K562 (cell line): ENCODE results near the gene CNN3. TPM values are rescaled to one million over a fixed set of nuclear protein-coding genes. Genes with fewer than 3 reads are reported as not detected.

Experiments
- ATF1 ChIP-seq, 2 experiments: fragments of 450-650 bp in 1 of 2; IDR thresholded peaks; 2 replicates each; pipeline ENCODE4 v1.6.1; 2016; ENCODE audit warnings: missing compliant biosample characterization in 1 of 2, missing genetic modification characterization in 1 of 2
- ELF1 ChIP-seq: fragments of 200-800 bp; sonication (Bioruptor generic); IDR thresholded peaks from 2 replicates; pipeline ENCODE4 v1.6.1; 2016; ENCODE audit warnings: missing genetic modification characterization, missing compliant biosample characterization
- FOXP1 ChIP-seq: sonication (generic); formaldehyde crosslinking; IDR thresholded peaks from 2 replicates; pipeline ENCODE4 v1.8.0; 2022; ENCODE audit warnings: mild to moderate bottlenecking, missing genetic modification reagents
- HDAC3 ChIP-seq: fragments of 450-650 bp; IDR thresholded peaks from 2 replicates; pipeline ENCODE4 v1.6.1; 2018; ENCODE audit warnings: borderline replicate concordance, mild to moderate bottlenecking, moderate library complexity; ENCODE audit not compliant: partially characterized antibody
- MEF2D ChIP-seq: conservative IDR thresholded peaks from 2 replicates; pipeline ENCODE4 v1.6.1; 2016; ENCODE audit warnings: low read depth, missing genetic modification characterization, missing compliant biosample characterization
- NEUROD1 ChIP-seq: fragments of 150-350 bp; IDR thresholded peaks from 2 replicates; pipeline ENCODE4 v1.6.1; 2014; ENCODE audit warnings: borderline replicate concordance, low read length, low read depth; ENCODE audit not compliant: partially characterized antibody
- NR4A1 ChIP-seq, 2 experiments: fragments of 250-450 bp in 1 of 2; fragments of 450-650 bp in 1 of 2; sonication (Bioruptor Pico) in 1 of 2; IDR thresholded peaks; 2 replicates each; pipeline versions ENCODE4 v1.4.0 to v1.6.1; 2016 to 2020; ENCODE audit warnings: mild to moderate bottlenecking in 2 of 2, missing compliant biosample characterization in 1 of 2, missing genetic modification characterization in 1 of 2, moderate library complexity in 1 of 2
- NUFIP1 ChIP-seq: fragments of 450-650 bp; IDR thresholded peaks from 2 replicates; pipeline ENCODE4 v1.6.1; 2018; ENCODE audit not compliant: partially characterized antibody
- SAFB2 ChIP-seq: fragments of 200-400 bp; formaldehyde crosslinking; IDR thresholded peaks from 2 replicates; pipeline ENCODE4 v1.6.1; 2018; ENCODE audit warnings: borderline replicate concordance, low read length, low read depth, moderate library complexity; ENCODE audit not compliant: severe bottlenecking
- SNRNP70 ChIP-seq: fragments of 200-400 bp; formaldehyde crosslinking; optimal IDR thresholded peaks from 2 replicates; pipeline ENCODE3; 2017; ENCODE audit warnings: low read depth, low read length
- SP1 ChIP-seq: sonication (generic); formaldehyde crosslinking; IDR thresholded peaks from 2 replicates; pipeline ENCODE4 v1.8.1; 2022; ENCODE audit warnings: mild to moderate bottlenecking, missing genetic modification reagents
- TEAD1 ChIP-seq, 2 experiments: fragments of 450-650 bp in 1 of 2; sonication (generic) in 1 of 2; formaldehyde crosslinking; IDR thresholded peaks; 2 replicates each; pipeline versions ENCODE4 v1.4.0 to v1.8.0; 2020 to 2022; ENCODE audit warnings: mild to moderate bottlenecking in 2 of 2, missing genetic modification reagents in 1 of 2
- USF1 ChIP-seq: sonication (generic); formaldehyde crosslinking; IDR thresholded peaks from 2 replicates; pipeline ENCODE4 v1.9.0; 2022; ENCODE audit warnings: mild to moderate bottlenecking, missing genetic modification reagents
- ZBTB34 ChIP-seq: fragments of 250-450 bp; sonication (Bioruptor Pico); IDR thresholded peaks from 2 replicates; pipeline ENCODE4 v1.8.0; 2021; ENCODE audit warnings: mild to moderate bottlenecking, moderate library complexity
- ZFP36 ChIP-seq: fragments of 150-350 bp; IDR thresholded peaks from 2 replicates; pipeline ENCODE4 v1.6.1; 2018; ENCODE audit warnings: low read length, low read depth; ENCODE audit not compliant: partially characterized antibody
- ZNF124 ChIP-seq: sonication (generic); formaldehyde crosslinking; IDR thresholded peaks from 2 replicates; pipeline ENCODE4 v1.8.1; 2022; ENCODE audit warnings: missing genetic modification reagents
- ZNF133 ChIP-seq: fragments of 250-450 bp; sonication (Bioruptor Pico); IDR thresholded peaks from 2 replicates; pipeline ENCODE4 v1.4.0; 2020; ENCODE audit warnings: mild to moderate bottlenecking
- ZNF143 ChIP-seq: sonication (generic); formaldehyde crosslinking; IDR thresholded peaks from 2 replicates; pipeline ENCODE4 v1.9.0; 2022; ENCODE audit warnings: mild to moderate bottlenecking, missing genetic modification reagents
- ZNF253 ChIP-seq: fragments of 250-450 bp; sonication (Bioruptor Pico); conservative IDR thresholded peaks from 2 replicates; pipeline ENCODE4 v1.6.1; 2021; ENCODE audit warnings: mild to moderate bottlenecking
- ZNF778 ChIP-seq: fragments of 450-650 bp; formaldehyde crosslinking; IDR thresholded peaks from 2 replicates; pipeline ENCODE4 v1.4.0; 2020; ENCODE audit warnings: mild to moderate bottlenecking, moderate library complexity
- polyA plus RNA-seq, 8 experiments: library from polyadenylated mRNA; depleted of rRNA in 4 of 8; stranded (reverse) in 5 of 8; unstranded in 3 of 8; fragments of >200 nt; fragmentation: Nextera tagmentation in 2 of 8; fragmentation: Illumina TruSeq in 1 of 8; extraction: Ambion mirVana in 2 of 8; extraction: Trizol in 1 of 8; gene quantifications; 2 replicates each; pipeline versions ENCODE4 v1.2.1 to v1.2.3, GENCODE V29; 2011 to 2014; ENCODE audit warnings: inconsistent platforms in 1 of 8, missing spikeins in 1 of 8
- total RNA-seq, 7 experiments: library from RNA; depleted of rRNA in 6 of 7; stranded (reverse); fragments of >200 nt in 6 of 7; fragmentation: Illumina TruSeq in 2 of 7; extraction: Trizol in 2 of 7; gene quantifications; 2 replicates each; pipeline versions ENCODE4 v1.2.1 to v1.2.3, GENCODE V29; 2011 to 2021; ENCODE audit warnings: low replicate concordance in 1 of 7
- TF ChIP-seq, protein P1 (sequence below): sonication (generic); formaldehyde crosslinking; IDR thresholded peaks from 2 replicates; pipeline ENCODE4 v1.8.0; 2022; ENCODE audit warnings: mild to moderate bottlenecking, missing genetic modification reagents
- TF ChIP-seq, protein P2 (sequence below), 2 experiments: IDR thresholded peaks; 2 replicates each; pipeline ENCODE4 v1.6.1; 2012; ENCODE audit warnings: improper control_type of control experiment in 2 of 2, low read depth in 2 of 2, low read length in 2 of 2, borderline replicate concordance in 1 of 2

The CNN3 gene
- total and polyA plus RNA-seq, 9 of the 15 experiments (the other 6 are each of a cell fraction or from before 2014, with no cell fraction given): 0.06 to 0.62 (median 0.18) TPM; not detected in 4

DNA sequence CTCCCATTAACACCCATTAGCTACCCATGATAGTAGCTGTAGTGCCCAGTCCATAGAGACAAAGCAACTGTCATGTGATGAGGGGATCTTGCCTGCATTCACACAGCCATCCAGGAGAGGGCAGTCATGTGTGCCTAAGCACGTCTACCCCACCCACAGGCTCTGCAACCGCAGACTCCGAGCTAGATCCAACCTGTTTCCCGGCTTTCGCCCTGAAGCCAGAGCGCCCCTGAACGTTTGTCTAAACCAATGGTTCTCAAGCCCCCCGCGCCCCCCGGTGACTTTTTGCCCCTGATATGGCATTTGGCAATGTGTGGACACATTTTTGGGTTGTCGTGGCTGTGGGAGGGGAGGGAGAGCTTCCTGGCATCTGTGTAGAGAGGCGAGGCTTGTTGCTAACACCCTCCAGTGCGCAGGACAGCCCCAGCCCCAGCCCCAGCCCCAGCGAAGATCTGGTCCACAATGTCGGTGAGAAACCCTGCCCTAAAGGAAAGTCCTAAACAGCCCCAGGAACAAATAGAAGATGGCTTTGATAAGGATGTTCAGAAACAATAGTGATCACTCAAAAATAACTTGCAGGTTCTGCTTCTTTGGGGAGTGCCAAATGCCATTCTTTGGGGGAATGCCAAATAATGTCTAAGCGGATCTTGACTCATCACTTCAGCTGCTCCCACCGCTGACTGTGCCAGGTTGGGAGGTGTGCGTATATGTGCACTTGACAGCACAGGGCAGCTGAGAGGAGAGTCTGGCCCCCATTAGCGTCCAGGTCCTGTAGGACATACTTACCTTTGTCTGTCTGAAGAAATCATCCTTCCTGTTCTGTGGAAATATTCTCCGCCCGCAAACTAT is 72.2 kb downstream of the CNN3 start (continued):
- TF ChIP-seq ZBTB34 (CRISPR knock-in tag) (no peak), TEAD1 (CRISPR knock-in tag; IDR thresholded peaks at IDR 0.05) (peak in 1 of 2 experiments; percentile 31; a peak in 1 of 4 replicates), ZFP36 (peak; percentile 9), MEF2D (tag) (no peak), NUFIP1 (no peak), NEUROD1 (peak; percentile 19), ZNF124 (no peak), HDAC3 (no peak), ZNF143 (no peak), ATF1 (CRISPR knock-in tag; IDR thresholded peaks at IDR 0.05) (no peak), ATF1 (tag; IDR thresholded peaks at IDR 0.05) (peak; percentile 38; the same call in 1 of the 2 replicates), SP1 (CRISPR knock-in tag) (no peak), SAFB2 (no peak), NR4A1 (CRISPR knock-in tag; IDR thresholded peaks at IDR 0.05) (no peak), NR4A1 (tag; IDR thresholded peaks at IDR 0.05) (no peak), USF1 (CRISPR knock-in tag) (peak; percentile 87), ZNF133 (CRISPR knock-in tag) (no peak), ZNF778 (CRISPR knock-in tag) (no peak), ELF1 (tag) (no peak), SNRNP70 (no peak), FOXP1 (no peak), ZNF253 (CRISPR knock-in tag) (no peak)
- TF ChIP-seq, protein P1, sequence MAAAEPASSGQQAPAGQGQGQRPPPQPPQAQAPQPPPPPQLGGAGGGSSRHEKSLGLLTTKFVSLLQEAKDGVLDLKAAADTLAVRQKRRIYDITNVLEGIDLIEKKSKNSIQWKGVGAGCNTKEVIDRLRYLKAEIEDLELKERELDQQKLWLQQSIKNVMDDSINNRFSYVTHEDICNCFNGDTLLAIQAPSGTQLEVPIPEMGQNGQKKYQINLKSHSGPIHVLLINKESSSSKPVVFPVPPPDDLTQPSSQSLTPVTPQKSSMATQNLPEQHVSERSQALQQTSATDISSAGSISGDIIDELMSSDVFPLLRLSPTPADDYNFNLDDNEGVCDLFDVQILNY (CRISPR knock-in tag): no peak
- TF ChIP-seq, protein P2, sequence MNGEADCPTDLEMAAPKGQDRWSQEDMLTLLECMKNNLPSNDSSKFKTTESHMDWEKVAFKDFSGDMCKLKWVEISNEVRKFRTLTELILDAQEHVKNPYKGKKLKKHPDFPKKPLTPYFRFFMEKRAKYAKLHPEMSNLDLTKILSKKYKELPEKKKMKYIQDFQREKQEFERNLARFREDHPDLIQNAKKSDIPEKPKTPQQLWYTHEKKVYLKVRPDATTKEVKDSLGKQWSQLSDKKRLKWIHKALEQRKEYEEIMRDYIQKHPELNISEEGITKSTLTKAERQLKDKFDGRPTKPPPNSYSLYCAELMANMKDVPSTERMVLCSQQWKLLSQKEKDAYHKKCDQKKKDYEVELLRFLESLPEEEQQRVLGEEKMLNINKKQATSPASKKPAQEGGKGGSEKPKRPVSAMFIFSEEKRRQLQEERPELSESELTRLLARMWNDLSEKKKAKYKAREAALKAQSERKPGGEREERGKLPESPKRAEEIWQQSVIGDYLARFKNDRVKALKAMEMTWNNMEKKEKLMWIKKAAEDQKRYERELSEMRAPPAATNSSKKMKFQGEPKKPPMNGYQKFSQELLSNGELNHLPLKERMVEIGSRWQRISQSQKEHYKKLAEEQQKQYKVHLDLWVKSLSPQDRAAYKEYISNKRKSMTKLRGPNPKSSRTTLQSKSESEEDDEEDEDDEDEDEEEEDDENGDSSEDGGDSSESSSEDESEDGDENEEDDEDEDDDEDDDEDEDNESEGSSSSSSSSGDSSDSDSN (IDR thresholded peaks at IDR 0.05; ENCODE audit: borderline replicate concordance in 1 of 2, low read depth in 2 of 2, low read length in 2 of 2): no peak
